ENCODE data around the gene FMOD.

FMOD gene

DNA sequence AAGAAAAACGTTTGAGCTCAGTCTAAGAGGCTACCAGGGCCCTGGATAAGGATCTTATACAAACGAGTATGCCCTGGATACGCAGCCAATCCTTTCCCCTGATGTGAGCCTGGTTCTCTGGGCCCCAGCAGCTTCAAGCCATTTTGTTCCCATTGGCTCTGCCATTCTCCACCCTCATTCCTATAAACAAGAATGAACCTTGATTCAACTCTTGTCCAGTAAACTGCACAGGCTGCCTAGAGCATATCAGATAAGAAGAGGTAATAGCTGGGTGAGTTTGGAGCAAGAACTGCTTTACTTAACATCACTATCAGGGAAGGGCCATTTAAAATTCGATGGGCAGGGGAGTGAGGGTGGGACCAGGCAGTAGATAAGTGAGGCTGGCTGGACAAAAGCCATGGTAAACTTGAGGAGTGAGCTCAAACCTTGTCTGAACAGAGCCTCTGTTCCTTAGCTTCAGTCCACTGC lies 34.3 kb downstream of the FMOD start:
- TF ChIP-seq, protein P1, sequence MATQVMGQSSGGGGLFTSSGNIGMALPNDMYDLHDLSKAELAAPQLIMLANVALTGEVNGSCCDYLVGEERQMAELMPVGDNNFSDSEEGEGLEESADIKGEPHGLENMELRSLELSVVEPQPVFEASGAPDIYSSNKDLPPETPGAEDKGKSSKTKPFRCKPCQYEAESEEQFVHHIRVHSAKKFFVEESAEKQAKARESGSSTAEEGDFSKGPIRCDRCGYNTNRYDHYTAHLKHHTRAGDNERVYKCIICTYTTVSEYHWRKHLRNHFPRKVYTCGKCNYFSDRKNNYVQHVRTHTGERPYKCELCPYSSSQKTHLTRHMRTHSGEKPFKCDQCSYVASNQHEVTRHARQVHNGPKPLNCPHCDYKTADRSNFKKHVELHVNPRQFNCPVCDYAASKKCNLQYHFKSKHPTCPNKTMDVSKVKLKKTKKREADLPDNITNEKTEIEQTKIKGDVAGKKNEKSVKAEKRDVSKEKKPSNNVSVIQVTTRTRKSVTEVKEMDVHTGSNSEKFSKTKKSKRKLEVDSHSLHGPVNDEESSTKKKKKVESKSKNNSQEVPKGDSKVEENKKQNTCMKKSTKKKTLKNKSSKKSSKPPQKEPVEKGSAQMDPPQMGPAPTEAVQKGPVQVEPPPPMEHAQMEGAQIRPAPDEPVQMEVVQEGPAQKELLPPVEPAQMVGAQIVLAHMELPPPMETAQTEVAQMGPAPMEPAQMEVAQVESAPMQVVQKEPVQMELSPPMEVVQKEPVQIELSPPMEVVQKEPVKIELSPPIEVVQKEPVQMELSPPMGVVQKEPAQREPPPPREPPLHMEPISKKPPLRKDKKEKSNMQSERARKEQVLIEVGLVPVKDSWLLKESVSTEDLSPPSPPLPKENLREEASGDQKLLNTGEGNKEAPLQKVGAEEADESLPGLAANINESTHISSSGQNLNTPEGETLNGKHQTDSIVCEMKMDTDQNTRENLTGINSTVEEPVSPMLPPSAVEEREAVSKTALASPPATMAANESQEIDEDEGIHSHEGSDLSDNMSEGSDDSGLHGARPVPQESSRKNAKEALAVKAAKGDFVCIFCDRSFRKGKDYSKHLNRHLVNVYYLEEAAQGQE (IDR thresholded peaks at IDR 0.05; ENCODE audit: insufficient read depth in 1 of 2, low read depth in 2 of 2, low read length in 2 of 2) = no peak
- TF ChIP-seq FOXP2 (optimal IDR thresholded peaks at IDR 0.05; ENCODE audit: borderline replicate concordance, extremely low read depth, extremely low read length, insufficient read depth) = no peak
- no peak for TF ChIP-seq POLR2AphosphoS5 (IDR thresholded peaks at IDR 0.05; ENCODE audit: low read depth, low read length)
- TF ChIP-seq TAF1 (IDR thresholded peaks at IDR 0.05; ENCODE audit: borderline replicate concordance, insufficient read depth, low read length) = no peak
- TF ChIP-seq SIN3A (IDR thresholded peaks at IDR 0.05; ENCODE audit: borderline replicate concordance, insufficient read depth, low read length) = no peak

DNA sequence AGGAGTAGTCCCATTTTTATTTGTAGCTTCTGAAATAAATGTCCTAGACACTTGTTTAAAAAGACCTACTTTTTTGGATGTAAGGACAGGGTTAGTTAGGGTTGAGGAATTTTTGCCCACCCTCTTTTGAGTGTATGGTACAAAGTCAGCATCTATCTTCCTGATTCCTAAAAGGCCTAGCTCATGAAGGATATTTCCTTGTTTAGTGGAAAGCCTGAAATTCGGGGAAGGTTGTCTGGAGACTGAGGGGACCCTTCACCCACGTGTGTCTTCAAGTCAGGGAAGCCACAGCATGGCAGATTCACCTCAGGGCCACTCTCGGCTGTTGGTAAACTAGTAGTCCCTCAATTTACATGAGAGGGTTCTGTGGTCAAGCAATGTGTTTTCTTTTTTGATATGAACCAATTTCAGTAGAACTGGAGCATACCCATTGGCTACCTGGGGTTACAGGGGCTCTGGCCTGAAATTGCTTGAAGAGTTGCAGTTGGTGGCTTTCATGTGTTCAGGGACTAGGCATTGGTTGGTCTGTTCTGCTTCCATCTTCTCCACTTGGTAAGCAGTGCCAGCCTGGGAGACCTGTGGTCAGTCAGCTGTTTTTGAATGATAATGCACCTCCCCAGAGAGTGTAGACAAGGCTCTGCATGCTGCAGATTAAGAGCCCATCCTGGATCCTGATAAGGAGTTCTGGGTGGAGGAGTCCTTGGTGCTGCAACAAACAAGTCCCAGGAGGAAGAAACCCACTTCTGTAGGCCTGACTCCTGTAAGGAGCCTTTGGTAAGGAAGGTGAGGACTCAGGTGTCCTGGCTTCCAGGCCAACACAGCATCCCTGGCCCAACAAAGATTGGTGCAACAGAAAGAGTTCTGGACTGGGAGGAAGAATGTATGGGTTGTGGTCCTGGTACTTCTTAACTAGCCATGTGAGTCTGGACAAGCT lies 39.3 kb downstream of the FMOD start:
- TF ChIP-seq FOXP2 (optimal IDR thresholded peaks at IDR 0.05; ENCODE audit: borderline replicate concordance, extremely low read depth, extremely low read length, insufficient read depth) (no peak), POLR2AphosphoS5 (IDR thresholded peaks at IDR 0.05; ENCODE audit: low read depth, low read length) (no peak), SIN3A (IDR thresholded peaks at IDR 0.05; ENCODE audit: borderline replicate concordance, insufficient read depth, low read length) (no peak), TAF1 (IDR thresholded peaks at IDR 0.05; ENCODE audit: borderline replicate concordance, insufficient read depth, low read length) (no peak)

DNA sequence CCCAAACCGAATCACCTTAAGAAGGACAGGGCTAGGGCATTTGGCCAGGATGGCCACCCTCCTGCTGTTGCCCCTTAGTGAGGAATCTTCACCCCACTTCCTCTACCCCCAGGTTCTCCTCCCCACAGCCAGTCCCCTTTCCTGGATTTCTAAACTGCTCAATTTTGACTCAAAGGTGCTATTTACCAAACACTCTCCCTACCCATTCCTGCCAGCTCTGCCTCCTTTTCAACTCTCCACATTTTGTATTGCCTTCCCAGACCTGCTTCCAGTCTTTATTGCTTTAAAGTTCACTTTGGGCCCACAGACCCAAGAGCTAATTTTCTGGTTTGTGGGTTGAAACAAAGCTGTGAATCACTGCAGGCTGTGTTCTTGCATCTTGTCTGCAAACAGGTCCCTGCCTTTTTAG lies 42.0 kb downstream of the FMOD start:
- TF ChIP-seq TAF1 (IDR thresholded peaks at IDR 0.05; ENCODE audit: borderline replicate concordance, insufficient read depth, low read length) = no peak
- TF ChIP-seq, protein P1 (IDR thresholded peaks at IDR 0.05; ENCODE audit: insufficient read depth in 1 of 2, low read depth in 2 of 2, low read length in 2 of 2) = no peak
- no peak for TF ChIP-seq SIN3A (IDR thresholded peaks at IDR 0.05; ENCODE audit: borderline replicate concordance, insufficient read depth, low read length)
- no peak for TF ChIP-seq FOXP2 (optimal IDR thresholded peaks at IDR 0.05; ENCODE audit: borderline replicate concordance, extremely low read depth, extremely low read length, insufficient read depth)
- no peak for TF ChIP-seq POLR2AphosphoS5 (IDR thresholded peaks at IDR 0.05; ENCODE audit: low read depth, low read length)

DNA sequence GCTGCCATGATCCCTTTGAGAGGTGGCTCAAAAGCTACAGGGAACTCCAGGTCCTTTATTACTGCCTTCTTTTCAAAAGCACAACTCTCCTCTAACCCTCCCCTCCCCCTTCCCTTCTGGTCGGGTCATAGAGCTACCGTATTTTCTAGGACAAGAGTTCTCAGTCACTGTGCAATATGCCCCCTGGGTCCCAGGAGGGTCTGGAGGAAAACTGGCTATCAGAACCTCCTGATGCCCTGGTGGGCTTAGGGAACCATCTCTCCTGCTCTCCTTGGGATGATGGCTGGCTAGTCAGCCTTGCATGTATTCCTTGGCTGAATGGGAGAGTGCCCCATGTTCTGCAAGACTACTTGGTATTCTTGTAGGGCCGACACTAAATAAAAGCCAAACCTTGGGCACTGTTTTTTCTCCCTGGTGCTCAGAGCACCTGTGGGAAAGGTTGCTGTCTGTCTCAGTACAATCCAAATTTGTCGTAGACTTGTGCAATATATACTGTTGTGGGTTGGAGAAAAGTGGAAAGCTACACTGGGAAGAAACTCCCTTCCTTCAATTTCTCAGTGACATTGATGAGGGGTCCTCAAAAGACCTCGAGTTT lies 42.5 kb downstream of the FMOD start:
- TF ChIP-seq SIN3A (IDR thresholded peaks at IDR 0.05; ENCODE audit: borderline replicate concordance, insufficient read depth, low read length) = no peak
- TF ChIP-seq, protein P1 (IDR thresholded peaks at IDR 0.05; ENCODE audit: insufficient read depth in 1 of 2, low read depth in 2 of 2, low read length in 2 of 2) = no peak
- TF ChIP-seq TAF1 (IDR thresholded peaks at IDR 0.05; ENCODE audit: borderline replicate concordance, insufficient read depth, low read length) = no peak
- no peak for TF ChIP-seq POLR2AphosphoS5 (IDR thresholded peaks at IDR 0.05; ENCODE audit: low read depth, low read length)
- no peak for TF ChIP-seq FOXP2 (optimal IDR thresholded peaks at IDR 0.05; ENCODE audit: borderline replicate concordance, extremely low read depth, extremely low read length, insufficient read depth)

DNA sequence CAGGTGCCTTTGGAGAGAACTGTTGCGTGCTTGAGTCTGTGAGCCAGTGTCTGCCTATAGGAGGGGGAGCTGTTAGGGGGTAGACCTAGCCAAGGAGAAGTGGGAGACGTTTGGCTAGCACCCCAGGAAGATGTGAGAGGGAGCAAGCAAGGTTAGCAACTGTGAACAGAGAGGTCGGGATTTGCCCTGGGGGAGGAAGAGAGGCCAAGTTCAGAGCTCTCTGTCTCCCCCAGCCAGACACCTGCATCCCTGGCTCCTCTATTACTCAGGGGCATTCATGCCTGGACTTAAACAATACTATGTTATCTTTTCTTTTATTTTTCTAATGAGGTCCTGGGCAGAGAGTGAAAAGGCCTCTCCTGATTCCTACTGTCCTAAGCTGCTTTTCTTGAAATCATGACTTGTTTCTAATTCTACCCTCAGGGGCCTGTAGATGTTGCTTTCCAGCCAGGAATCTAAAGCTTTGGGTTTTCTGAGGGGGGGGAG lies 43.2 kb downstream of the FMOD start:
- TF ChIP-seq FOXP2 (optimal IDR thresholded peaks at IDR 0.05; ENCODE audit: borderline replicate concordance, extremely low read depth, extremely low read length, insufficient read depth) (no peak), SIN3A (IDR thresholded peaks at IDR 0.05; ENCODE audit: borderline replicate concordance, insufficient read depth, low read length) (no peak), TAF1 (IDR thresholded peaks at IDR 0.05; ENCODE audit: borderline replicate concordance, insufficient read depth, low read length) (no peak), POLR2AphosphoS5 (IDR thresholded peaks at IDR 0.05; ENCODE audit: low read depth, low read length) (no peak)
- TF ChIP-seq, protein P1 (IDR thresholded peaks at IDR 0.05; ENCODE audit: insufficient read depth in 1 of 2, low read depth in 2 of 2, low read length in 2 of 2) = no peak
